HG03159 (cell line): Measurements from ENCODE around the gene SHLD1.
A peak's percentile ranks its signal among the peaks of the same experiment; 100 is the strongest.
"Not testable (repeated sequence)": the region's sequence is repeated elsewhere in the genome, so short reads cannot be mapped to it uniquely, and the experiment has no call there.

Experiments
- ATAC-seq: cut with Tn5 transposase; IDR thresholded peaks from one replicate; pipeline ENCODE4 v1.9.1; 2021; ENCODE audit warnings: mild to moderate bottlenecking, moderate library complexity; ENCODE audit not compliant: unreplicated experiment

The SHLD1 gene

DNA sequence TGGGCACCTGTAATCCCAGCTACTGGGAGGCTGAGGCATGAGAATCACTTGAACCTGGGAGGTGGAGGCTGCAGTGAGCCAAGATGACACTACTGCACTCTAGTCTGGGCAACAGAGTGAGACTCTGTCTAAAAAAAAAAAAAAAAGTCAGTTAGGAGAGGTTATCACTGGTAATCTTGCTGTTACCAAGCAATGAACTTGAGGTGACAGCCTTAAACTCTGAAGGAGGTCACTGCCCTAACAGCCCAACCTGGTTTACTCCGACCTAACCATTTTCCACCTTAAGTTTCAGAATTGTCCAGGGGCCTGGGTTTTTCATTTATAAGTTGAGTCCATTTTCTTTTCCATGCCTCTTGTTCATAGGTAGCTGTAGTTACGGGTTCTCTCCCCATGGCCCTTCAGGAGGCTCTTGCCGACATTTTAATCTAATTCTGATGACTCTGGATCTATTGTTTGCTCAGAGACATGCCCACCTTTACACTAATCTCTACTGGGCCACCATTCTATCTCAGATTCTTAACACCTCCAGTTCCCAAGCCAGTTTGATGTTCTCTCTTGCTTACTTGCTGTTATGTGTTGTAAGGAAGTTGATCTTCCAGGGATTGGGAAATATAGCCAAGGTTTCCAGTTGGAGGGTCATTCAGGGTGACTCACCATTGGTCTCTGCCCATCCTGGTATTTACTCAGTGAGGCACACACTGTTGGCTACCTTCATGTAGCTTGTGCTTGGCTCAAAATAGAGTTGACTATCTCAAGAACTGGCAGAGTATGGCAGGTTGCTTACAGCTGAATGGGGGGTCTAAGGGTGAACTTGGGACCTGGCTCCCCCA is 29.1 kb downstream of the SHLD1 start:
- no peak for ATAC-seq

GRCh38 chr20:5780846-5781217 is 30.6 kb downstream of the SHLD1 start:
- no peak for ATAC-seq

- not testable (repeated sequence) for ATAC-seq
Measured at GRCh38 chr20:5781367-5781766, 31.2 kb downstream of the SHLD1 start.

- no peak for ATAC-seq
Measured at GRCh38 chr20:5781798-5782750, 31.9 kb downstream of the SHLD1 start.

DNA sequence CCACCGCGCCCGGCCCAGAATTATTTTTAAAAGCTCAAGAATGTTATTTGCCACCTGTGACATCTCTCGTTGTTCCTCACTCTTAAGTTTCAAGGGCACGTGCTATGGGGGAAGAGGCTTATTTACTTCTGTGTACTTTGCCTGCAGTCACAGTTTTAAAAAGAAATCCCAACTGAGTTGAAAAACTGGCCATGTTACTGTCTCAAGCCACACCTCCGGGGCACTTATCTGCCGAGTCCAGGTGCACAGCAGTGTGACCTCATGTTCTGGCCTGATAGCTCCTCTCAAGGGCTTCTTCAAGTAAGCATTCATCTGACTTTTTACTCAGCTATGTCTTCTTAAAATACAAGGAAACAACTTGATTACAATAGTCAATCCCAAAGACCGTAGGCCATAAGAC is 34.5 kb downstream of the SHLD1 start:
- ATAC-seq: no peak

DNA sequence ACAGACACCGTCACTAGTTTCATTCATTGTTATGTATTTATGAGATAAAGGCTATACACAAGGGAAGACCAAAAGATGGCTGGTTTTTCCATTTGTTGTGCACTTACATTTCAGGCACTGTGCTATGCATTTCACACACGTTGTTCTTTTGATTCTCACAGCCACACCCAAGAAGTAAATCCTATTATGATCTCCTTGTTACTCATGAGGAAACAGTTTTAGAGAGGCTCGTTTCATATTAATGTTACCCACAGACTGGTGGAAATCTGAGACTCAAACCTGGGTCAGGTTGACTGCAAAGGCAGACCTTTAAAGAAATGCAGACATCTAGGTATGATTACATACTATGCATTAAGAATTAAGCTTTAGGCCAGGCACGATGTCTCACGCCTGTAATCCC is 34.9 kb downstream of the SHLD1 start:
- ATAC-seq: no peak

GRCh38 chr20:5786930-5787795 is 37.0 kb downstream of the SHLD1 start:
- ATAC-seq: no peak

DNA sequence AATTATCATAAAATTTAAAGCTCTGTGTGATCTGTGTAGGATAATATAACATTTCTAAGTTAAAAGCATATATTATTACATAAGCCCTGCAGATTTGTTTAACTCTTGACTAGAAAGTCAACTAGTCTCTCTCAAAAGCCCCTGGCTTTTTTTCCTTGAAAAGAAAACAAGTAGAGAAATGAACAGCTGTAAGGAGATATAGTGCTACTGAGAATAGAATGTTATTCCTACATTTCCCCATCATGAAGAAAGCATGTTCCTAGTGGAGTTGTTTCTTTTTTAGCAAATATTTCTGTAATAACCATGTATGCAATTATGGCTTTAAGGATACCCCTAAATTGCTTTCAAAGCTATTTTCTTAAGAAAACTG is 37.6 kb downstream of the SHLD1 start:
- no peak for ATAC-seq

DNA sequence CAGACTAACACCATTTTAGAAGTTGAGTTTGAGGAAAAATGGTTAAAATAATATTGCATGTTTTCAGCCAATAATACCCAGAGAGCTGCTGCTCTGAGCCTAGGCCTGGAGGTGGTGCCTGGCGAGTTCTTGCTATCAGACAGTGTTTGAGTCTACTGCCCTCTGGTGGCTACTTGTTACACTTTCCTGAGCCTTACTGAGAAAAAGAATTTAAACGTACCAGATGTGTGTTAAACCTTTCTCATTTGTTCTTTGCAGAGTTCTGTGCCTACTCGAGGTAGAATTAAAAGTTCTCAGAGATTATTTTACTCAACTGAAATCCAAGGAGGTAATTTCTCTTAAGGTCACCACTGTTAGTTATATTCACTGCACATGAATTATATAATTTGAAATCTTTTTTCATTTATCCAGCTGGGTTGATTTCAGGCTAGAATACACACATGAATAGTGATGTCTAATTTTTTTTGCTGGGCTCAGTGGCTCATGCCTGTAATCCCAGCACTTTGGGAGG is 38.2 kb downstream of the SHLD1 start:
- ATAC-seq: peak; percentile 87

- ATAC-seq: no peak
Measured at GRCh38 chr20:5789827-5790226, 39.6 kb downstream of the SHLD1 start.

DNA sequence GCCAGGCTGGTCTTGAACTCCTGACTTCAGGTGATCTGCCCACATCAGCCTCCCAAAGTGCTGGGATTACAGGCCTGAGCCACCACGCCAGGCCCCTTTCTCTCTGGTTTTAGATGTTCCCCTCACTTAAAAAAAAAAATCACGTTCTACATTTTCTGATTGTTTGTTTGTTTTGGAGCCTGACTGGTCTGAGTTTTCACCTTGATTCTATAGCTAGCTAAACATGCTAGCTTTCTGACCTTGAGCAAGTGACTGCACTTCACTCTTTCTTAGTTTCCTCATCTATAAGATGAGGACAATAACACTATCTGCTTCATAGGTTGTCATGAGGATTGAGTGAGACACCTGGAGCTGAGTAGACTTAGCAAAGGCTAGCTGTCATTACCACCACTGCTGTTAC is 43.7 kb downstream of the SHLD1 start:
- ATAC-seq: no peak

DNA sequence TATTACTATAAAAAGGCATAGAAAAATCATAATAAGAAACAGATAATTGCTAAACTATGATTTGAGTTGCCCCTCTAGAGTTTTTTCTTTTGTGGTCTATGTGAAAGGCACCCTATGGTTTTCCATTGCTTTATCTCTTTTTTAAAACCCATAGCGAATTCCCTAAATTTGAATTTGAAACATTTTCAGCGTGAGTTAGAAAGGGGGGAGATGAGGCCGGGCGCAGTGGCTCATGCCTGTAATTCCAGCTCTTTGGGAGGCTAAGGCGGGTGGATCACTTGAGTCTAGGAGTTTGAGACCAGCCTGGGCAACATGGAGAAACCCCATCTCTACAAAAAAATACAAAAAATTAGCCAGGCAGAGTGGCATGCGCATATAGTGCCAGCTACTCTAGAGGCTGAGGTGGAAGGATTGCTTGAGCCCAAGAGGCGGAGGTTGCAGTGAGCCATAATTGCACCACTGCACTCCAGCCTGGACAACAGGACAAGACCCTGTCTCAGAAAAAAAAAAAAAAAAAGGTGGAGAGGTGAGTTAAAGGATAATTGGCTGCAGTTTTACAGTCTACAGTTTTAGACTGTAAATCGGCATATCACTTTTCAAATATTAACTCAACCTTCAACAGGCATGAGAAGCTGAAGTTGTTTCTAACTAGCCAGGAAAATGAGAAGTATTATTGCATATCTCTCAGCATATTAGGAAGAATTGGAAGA is 46.3 kb downstream of the SHLD1 start:
- ATAC-seq: no peak

DNA sequence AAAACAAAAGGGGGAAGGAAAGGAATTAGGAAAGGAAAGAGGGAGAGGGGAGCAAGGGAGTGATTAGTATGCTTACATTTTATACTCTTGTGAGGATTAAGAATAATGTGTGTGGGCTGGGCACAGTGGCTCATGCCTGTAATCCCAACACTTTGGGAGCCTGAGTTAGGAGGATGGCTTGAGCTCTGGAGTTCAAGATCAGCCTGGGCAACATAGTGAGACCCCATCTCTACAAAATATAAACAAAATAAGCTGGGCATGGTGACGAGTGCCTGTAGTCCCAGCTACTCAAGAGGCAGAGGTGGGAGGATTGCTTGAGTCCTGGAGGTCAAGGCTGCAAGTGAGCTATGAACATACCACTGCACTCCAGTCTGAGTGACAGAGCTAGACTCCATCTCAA is 47.0 kb downstream of the SHLD1 start:
- ATAC-seq: no peak

DNA sequence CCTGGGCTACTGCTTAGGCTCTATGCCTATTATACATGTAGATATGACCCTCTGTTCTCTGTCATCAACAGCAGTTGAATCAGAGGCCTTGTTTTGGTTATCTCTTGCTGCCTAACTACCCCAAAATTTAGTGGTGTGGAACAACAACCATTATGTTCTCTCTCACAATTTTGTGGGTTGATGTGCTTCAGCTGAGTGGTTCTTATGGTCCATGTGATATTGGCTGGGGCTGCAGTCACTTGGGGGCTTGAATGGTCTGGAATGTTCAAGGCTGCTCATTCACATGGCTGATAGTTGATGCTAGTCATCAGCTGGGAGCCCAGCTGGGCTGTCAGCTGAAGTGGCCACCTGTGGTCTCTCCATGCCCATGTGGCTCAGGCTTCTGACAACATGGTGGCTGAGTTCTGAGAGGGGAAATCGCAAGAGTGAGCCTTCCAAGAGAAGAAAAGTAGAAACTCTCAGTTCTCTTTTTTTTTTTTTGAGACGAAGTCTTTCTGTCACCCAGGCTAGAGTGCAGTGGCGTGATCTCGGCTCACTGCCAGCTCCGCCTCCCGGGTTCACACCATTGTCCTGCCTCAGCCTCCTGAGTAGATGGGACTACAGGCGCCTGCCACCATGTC is 47.8 kb downstream of the SHLD1 start:
- ATAC-seq: peak; percentile 90

- not testable (repeated sequence) for ATAC-seq
Measured at GRCh38 chr20:5803754-5804303, 53.6 kb downstream of the SHLD1 start.

- no peak for ATAC-seq
Measured at GRCh38 chr20:5806457-5807263, 56.5 kb downstream of the SHLD1 start.

GRCh38 chr20:5807431-5807830 is 57.2 kb downstream of the SHLD1 start:
- ATAC-seq: no peak

GRCh38 chr20:5808901-5809300 is 58.7 kb downstream of the SHLD1 start:
- no peak for ATAC-seq

DNA sequence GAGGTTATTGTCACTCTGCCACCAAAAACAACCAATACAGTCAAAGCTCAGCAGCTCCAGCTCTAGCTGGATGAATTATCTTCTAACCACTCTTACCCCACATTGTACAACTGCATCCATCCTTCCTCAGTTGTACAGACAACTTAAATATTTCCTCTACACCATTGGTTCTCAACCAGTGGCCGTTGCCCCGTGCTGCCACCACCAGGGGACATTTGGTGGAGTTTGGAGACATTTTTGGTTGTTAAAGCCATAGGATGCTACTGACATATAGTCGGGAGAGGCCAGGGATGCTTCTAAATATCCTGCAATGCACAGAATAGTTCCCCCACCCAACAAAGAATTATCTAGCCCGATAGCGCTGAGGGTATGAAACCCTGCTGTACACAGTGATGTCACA is 59.3 kb downstream of the SHLD1 start:
- no peak for ATAC-seq
